ENCODE data around the gene SLC5A10.

SLC5A10 gene

GRCh38 chr17:18947866-18948265 lies 4.1 kb upstream of the SLC5A10 start:
- H3K9me3 Mint-ChIP-seq = no peaks in the 10 kb centered on the region
- no peak overlapping the region for H3K4me3 Mint-ChIP-seq
- no peak for TF ChIP-seq CTCF (IDR thresholded peaks at IDR 0.05; ENCODE audit: unreplicated experiment in 3 of 3)
- H3K27me3 Mint-ChIP-seq (ENCODE audit: low read depth) = peaks cover 13% of the 10 kb centered on the region
- H3K4me1 Mint-ChIP-seq = peaks cover 16% of the 10 kb centered on the region
- H3K27ac Mint-ChIP-seq = no peak overlapping the region
- no peaks in the 10 kb centered on the region for H3K36me3 Mint-ChIP-seq (ENCODE audit: low read depth)

GRCh38 chr17:18948476-18949006 lies 3.4 kb upstream of the SLC5A10 start:
- TF ChIP-seq CTCF (IDR thresholded peaks at IDR 0.05; ENCODE audit: unreplicated experiment in 3 of 3) = no peak
- peaks cover 16% of the 10 kb centered on the region for H3K4me1 Mint-ChIP-seq
- no peaks in the 10 kb centered on the region for H3K36me3 Mint-ChIP-seq (ENCODE audit: low read depth)
- peaks cover 13% of the 10 kb centered on the region for H3K27me3 Mint-ChIP-seq (ENCODE audit: low read depth)
- H3K4me3 Mint-ChIP-seq = no peak overlapping the region
- H3K9me3 Mint-ChIP-seq = no peaks in the 10 kb centered on the region
- H3K27ac Mint-ChIP-seq = no peak overlapping the region

- Mint-ChIP-seq H3K9me3 (no peaks in the 10 kb centered on the region), H3K36me3 (ENCODE audit: low read depth) (no peaks in the 10 kb centered on the region), H3K4me1 (peaks cover 16% of the 10 kb centered on the region), H3K4me3 (no peak overlapping the region), H3K27ac (peak overlapping the region in 2 of 3 experiments; percentile 54 to 56), H3K27me3 (ENCODE audit: low read depth) (peaks cover 13% of the 10 kb centered on the region)
- TF ChIP-seq CTCF (IDR thresholded peaks at IDR 0.05; ENCODE audit: unreplicated experiment in 3 of 3) = no peak
These were observed 2.4 kb upstream of the SLC5A10 start for GRCh38 chr17:18949566-18949965.

- H3K4me3 Mint-ChIP-seq = no peak overlapping the region
- H3K9me3 Mint-ChIP-seq = no peaks in the 10 kb centered on the region
- no peaks in the 10 kb centered on the region for H3K36me3 Mint-ChIP-seq (ENCODE audit: low read depth)
- TF ChIP-seq CTCF (IDR thresholded peaks at IDR 0.05; ENCODE audit: unreplicated experiment in 3 of 3) = no peak
- H3K27ac Mint-ChIP-seq = peak overlapping the region in 1 of 3 experiments; percentile 94
- peaks cover 16% of the 10 kb centered on the region for H3K4me1 Mint-ChIP-seq
- H3K27me3 Mint-ChIP-seq (ENCODE audit: low read depth) = peaks cover 13% of the 10 kb centered on the region
These were observed 1.6 kb upstream of the SLC5A10 start for GRCh38 chr17:18950346-18950745.

- TF ChIP-seq CTCF (IDR thresholded peaks at IDR 0.05; ENCODE audit: unreplicated experiment in 3 of 3) = no peak
- Mint-ChIP-seq H3K9me3 (no peaks in the 10 kb centered on the region), H3K4me3 (no peak overlapping the region), H3K4me1 (peaks cover 16% of the 10 kb centered on the region), H3K27ac (peak overlapping the region in 2 of 3 experiments; percentile 59 to 94), H3K36me3 (ENCODE audit: low read depth) (no peaks in the 10 kb centered on the region), H3K27me3 (ENCODE audit: low read depth) (peaks cover 8% of the 10 kb centered on the region)
These were observed 740 bp upstream of the SLC5A10 start for GRCh38 chr17:18950944-18951905.

Data from nephron (organoid).